Measurements from ENCODE around the gene SPON1. TPM values are rescaled to one million over a fixed set of nuclear protein-coding genes. Genes with fewer than 3 reads are reported as not detected.

SPON1 gene
- total and polyA plus RNA-seq, 4 donors = 0.72 to 4.9 (median 1.2) TPM

GRCh38 chr11:14190992-14191778 lies 228.7 kb downstream of the SPON1 start:
- TF ChIP-seq GABPA (IDR thresholded peaks at IDR 0.05 in 1 of 2, conservative IDR thresholded peaks at IDR 0.05 in 1 of 2) (no peak), EGR1 (IDR thresholded peaks at IDR 0.05; ENCODE audit: low read depth in 2 of 2) (no peak), JUND (IDR thresholded peaks at IDR 0.05) (no peak)
- H3K4me1 ChIP-seq (ENCODE audit: control insufficient read depth in 4 of 4, insufficient read depth in 4 of 4, low read length in 3 of 4) = peaks cover 0 to 12% (median 7%) of the 10 kb centered on the region in 4 donors
- H3K27me3 ChIP-seq (ENCODE audit: control insufficient read depth in 4 of 4, insufficient read depth in 4 of 4, low read length in 3 of 4) = no peaks in the 10 kb centered on the region
- WGBS = 81% methylated on average over 6 of the region's 6 CpGs
- H3K36me3 ChIP-seq (ENCODE audit: control insufficient read depth in 4 of 4, insufficient read depth in 3 of 4, low read depth in 1 of 4, low read length in 3 of 4) = no peaks in the 10 kb centered on the region
- no peak overlapping the region for H3K4me3 ChIP-seq (ENCODE audit: low read depth in 1 of 3, low read length in 3 of 3)
- H3K9me3 ChIP-seq (ENCODE audit: control insufficient read depth in 4 of 4, low read length in 3 of 4) = no peaks in the 10 kb centered on the region
- no peak overlapping the region for H3K9ac ChIP-seq (ENCODE audit: low read depth in 1 of 2, low read length in 2 of 2)
- no peak for DNase-seq (ENCODE audit: low spot score)
- H3K27ac ChIP-seq (ENCODE audit: low read depth in 1 of 2, low read length in 2 of 2) = no peak overlapping the region

DNA sequence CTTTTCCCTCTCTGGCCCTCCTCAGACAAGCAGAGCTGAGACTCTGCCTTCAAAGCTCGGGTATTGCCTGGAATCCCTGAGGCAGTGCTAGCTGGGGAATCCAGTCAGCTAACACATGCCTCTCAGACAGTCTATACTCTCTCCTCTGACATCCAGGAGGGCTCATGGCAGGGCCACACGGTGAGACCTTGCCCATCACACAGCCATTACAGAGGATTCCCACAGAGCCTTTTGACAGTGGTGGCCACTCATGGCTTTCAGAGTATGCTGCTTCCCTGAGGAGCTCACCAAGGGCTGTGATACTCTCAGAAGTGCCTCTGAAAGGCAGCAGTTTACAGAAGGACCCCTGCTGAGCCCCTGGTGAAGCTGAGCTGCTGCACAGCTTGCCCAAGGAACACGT lies 231.1 kb downstream of the SPON1 start:
- WGBS = 75% methylated on average over 3 of the region's 3 CpGs
- no peak overlapping the region for H3K27ac ChIP-seq (ENCODE audit: low read depth in 1 of 2, low read length in 2 of 2)

More for the DNA sequence above, 231.1 kb downstream of the SPON1 start:
- TF ChIP-seq FOXA2 (IDR thresholded peaks at IDR 0.05) (no peak), NR2F2 (IDR thresholded peaks at IDR 0.05) (no peak), HNF4G (IDR thresholded peaks at IDR 0.05) (no peak), YY1 (IDR thresholded peaks at IDR 0.05) (no peak), TAF1 (conservative IDR thresholded peaks at IDR 0.05) (no peak), RAD21 (IDR thresholded peaks at IDR 0.05) (no peak), REST (IDR thresholded peaks at IDR 0.05) (no peak), CTCF (IDR thresholded peaks at IDR 0.05; ENCODE audit: low read depth, low read length, missing input control) (no peak), HNF4A (conservative IDR thresholded peaks at IDR 0.05) (no peak), JUND (IDR thresholded peaks at IDR 0.05) (no peak), GABPA (IDR thresholded peaks at IDR 0.05 in 1 of 2, conservative IDR thresholded peaks at IDR 0.05 in 1 of 2) (no peak)
- TF ChIP-seq, protein P1, sequence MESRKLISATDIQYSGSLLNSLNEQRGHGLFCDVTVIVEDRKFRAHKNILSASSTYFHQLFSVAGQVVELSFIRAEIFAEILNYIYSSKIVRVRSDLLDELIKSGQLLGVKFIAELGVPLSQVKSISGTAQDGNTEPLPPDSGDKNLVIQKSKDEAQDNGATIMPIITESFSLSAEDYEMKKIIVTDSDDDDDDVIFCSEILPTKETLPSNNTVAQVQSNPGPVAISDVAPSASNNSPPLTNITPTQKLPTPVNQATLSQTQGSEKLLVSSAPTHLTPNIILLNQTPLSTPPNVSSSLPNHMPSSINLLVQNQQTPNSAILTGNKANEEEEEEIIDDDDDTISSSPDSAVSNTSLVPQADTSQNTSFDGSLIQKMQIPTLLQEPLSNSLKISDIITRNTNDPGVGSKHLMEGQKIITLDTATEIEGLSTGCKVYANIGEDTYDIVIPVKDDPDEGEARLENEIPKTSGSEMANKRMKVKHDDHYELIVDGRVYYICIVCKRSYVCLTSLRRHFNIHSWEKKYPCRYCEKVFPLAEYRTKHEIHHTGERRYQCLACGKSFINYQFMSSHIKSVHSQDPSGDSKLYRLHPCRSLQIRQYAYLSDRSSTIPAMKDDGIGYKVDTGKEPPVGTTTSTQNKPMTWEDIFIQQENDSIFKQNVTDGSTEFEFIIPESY (IDR thresholded peaks at IDR 0.05) = no peak
- no peaks in the 10 kb centered on the region for H3K27me3 ChIP-seq (ENCODE audit: control insufficient read depth in 4 of 4, insufficient read depth in 4 of 4, low read length in 3 of 4)
- no peak overlapping the region for H3K9ac ChIP-seq (ENCODE audit: low read depth in 1 of 2, low read length in 2 of 2)
- H3K4me3 ChIP-seq (ENCODE audit: low read depth in 1 of 3, low read length in 3 of 3) = no peak overlapping the region
- peaks cover 0 to 12% (median 7%) of the 10 kb centered on the region in 4 donors for H3K4me1 ChIP-seq (ENCODE audit: control insufficient read depth in 4 of 4, insufficient read depth in 4 of 4, low read length in 3 of 4)
- H3K9me3 ChIP-seq (ENCODE audit: control insufficient read depth in 4 of 4, low read length in 3 of 4) = no peaks in the 10 kb centered on the region
- DNase-seq (ENCODE audit: low spot score) = no peak
- no peaks in the 10 kb centered on the region for H3K36me3 ChIP-seq (ENCODE audit: control insufficient read depth in 4 of 4, insufficient read depth in 3 of 4, low read depth in 1 of 4, low read length in 3 of 4)
